Activated CD4-positive, alpha-beta T cell treated with anti-CD3 and anti-CD28 coated beads, Interleukin-2, amount 10 ng/mL, durations not matched to agents 24 days and 14 days (primary cell): ENCODE measurements around the gene TUBA4B. TPM values are rescaled to one million over a fixed set of nuclear protein-coding genes. Genes with fewer than 3 reads are reported as not detected.

Experiments used
- DNase-seq: peaks from one replicate; pipeline ENCODE4 v3.0.0; 2022
- H3K27ac Mint-ChIP-seq: one replicate; pipeline ENCODE4 v1.8.0; 2022; ENCODE audit warnings: mild to moderate bottlenecking, mixed read lengths
- H3K27me3 Mint-ChIP-seq: one replicate; pipeline ENCODE4 v1.8.0; 2022; ENCODE audit warnings: mixed read lengths
- H3K36me3 Mint-ChIP-seq: one replicate; pipeline ENCODE4 v1.8.0; 2022; ENCODE audit warnings: low read depth, mild to moderate bottlenecking, mixed read lengths
- H3K4me1 Mint-ChIP-seq: one replicate; pipeline ENCODE4 v1.8.0; 2021; ENCODE audit warnings: mixed read lengths
- H3K4me3 Mint-ChIP-seq: one replicate; pipeline ENCODE4 v1.8.0; 2022; ENCODE audit warnings: mild to moderate bottlenecking, moderate library complexity, mixed read lengths
- H3K9me3 Mint-ChIP-seq: one replicate; pipeline ENCODE4 v1.8.0; 2021; ENCODE audit warnings: mixed read lengths
- intact Hi-C: fragments of 100-400 bp; cut with micrococcal nuclease; formaldehyde crosslinking; loops from one replicate; pipeline ENCODE4 v1.15.1; 2023
- total RNA-seq: library from RNA; stranded (reverse); gene quantifications from 2 replicates; pipeline ENCODE4 v1.2.3, GENCODE V29; 2022

The TUBA4B gene
- total RNA-seq, 1 donor from 2014 or later: not detected

- Mint-ChIP-seq H3K36me3 (no peaks in the 10 kb centered on the region), H3K27ac (no peak overlapping the region), H3K4me3 (no peak overlapping the region), H3K4me1 (no peaks in the 10 kb centered on the region), H3K9me3 (no peaks in the 10 kb centered on the region), H3K27me3 (peaks cover 12% of the 10 kb centered on the region)
- no peak for DNase-seq
- intact Hi-C loops: no loop called here
Measured at GRCh38 chr2:219268294-219268693, 15.3 kb downstream of the TUBA4B start.

- no peaks in the 10 kb centered on the region for H3K36me3 Mint-ChIP-seq
- H3K4me1 Mint-ChIP-seq: no peaks in the 10 kb centered on the region
- intact Hi-C loops: no loop called here
- H3K27me3 Mint-ChIP-seq: peaks cover 12% of the 10 kb centered on the region
- H3K4me3 Mint-ChIP-seq: no peak overlapping the region
- no peaks in the 10 kb centered on the region for H3K9me3 Mint-ChIP-seq
- H3K27ac Mint-ChIP-seq: no peak overlapping the region
- DNase-seq: no peak
Measured at GRCh38 chr2:219269362-219270054, 16.5 kb downstream of the TUBA4B start.

GRCh38 chr2:219270055-219270372 is 17.0 kb downstream of the TUBA4B start:
- Mint-ChIP-seq H3K36me3 (no peaks in the 10 kb centered on the region), H3K27ac (no peak overlapping the region), H3K4me3 (no peak overlapping the region), H3K4me1 (no peaks in the 10 kb centered on the region), H3K9me3 (no peaks in the 10 kb centered on the region), H3K27me3 (peaks cover 12% of the 10 kb centered on the region)
- no peak for DNase-seq
- intact Hi-C loops: no loop called here

- H3K36me3 Mint-ChIP-seq: no peaks in the 10 kb centered on the region
- no peak overlapping the region for H3K27ac Mint-ChIP-seq
- no peaks in the 10 kb centered on the region for H3K4me1 Mint-ChIP-seq
- H3K4me3 Mint-ChIP-seq: no peak overlapping the region
- no peak for DNase-seq
- H3K9me3 Mint-ChIP-seq: no peaks in the 10 kb centered on the region
- H3K27me3 Mint-ChIP-seq: peaks cover 12% of the 10 kb centered on the region
- intact Hi-C loops: no loop called here
Measured at GRCh38 chr2:219271021-219271420, 18.0 kb downstream of the TUBA4B start.

GRCh38 chr2:219272356-219272755 is 19.3 kb downstream of the TUBA4B start:
- Mint-ChIP-seq H3K4me1 (peaks cover 3% of the 10 kb centered on the region), H3K4me3 (no peak overlapping the region), H3K27me3 (peaks cover 12% of the 10 kb centered on the region), H3K36me3 (no peaks in the 10 kb centered on the region), H3K9me3 (no peaks in the 10 kb centered on the region), H3K27ac (no peak overlapping the region)
- no peak for DNase-seq
- intact Hi-C loops: no loop called here

GRCh38 chr2:219272995-219273394 is 20.0 kb downstream of the TUBA4B start:
- no peak overlapping the region for H3K27ac Mint-ChIP-seq
- H3K4me1 Mint-ChIP-seq: peaks cover 10% of the 10 kb centered on the region
- H3K9me3 Mint-ChIP-seq: no peaks in the 10 kb centered on the region
- intact Hi-C loops: no loop called here
- H3K27me3 Mint-ChIP-seq: peaks cover 12% of the 10 kb centered on the region
- DNase-seq: no peak
- no peak overlapping the region for H3K4me3 Mint-ChIP-seq
- H3K36me3 Mint-ChIP-seq: no peaks in the 10 kb centered on the region

- no peak for DNase-seq
- Mint-ChIP-seq H3K36me3 (no peaks in the 10 kb centered on the region), H3K4me1 (peaks cover 16% of the 10 kb centered on the region), H3K4me3 (no peak overlapping the region), H3K9me3 (no peaks in the 10 kb centered on the region), H3K27me3 (peaks cover 12% of the 10 kb centered on the region), H3K27ac (no peak overlapping the region)
- intact Hi-C loops: no loop called here
Measured at GRCh38 chr2:219273937-219274336, 20.9 kb downstream of the TUBA4B start.

DNA sequence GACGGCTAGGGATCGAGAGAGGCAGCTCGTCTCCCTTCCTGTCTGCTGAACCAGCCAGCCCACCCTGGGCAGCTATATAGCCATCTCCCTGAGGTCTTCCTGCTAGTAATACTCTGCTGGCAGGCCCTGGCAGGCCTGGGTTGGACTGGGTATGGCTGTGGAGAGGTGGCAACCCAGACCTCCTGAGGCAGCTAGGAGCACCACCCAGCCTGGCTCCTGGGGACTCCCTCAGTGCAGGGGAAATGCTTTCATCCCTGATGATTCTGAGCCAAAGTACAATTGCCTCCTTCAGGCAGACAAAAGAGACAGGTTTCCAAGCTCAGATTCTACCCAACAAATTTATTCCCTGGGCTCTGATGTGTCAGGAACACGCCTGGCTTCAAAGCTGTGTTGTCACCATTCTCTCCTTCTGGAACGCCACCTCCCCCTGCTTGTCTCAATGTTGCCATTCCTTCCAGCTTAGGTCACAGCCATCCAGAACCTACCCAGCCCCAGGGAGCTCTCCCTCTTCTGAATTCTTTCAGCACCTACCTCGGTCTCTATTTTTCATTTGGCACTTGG is 21.4 kb downstream of the TUBA4B start:
- no peak for DNase-seq
- Mint-ChIP-seq H3K27me3 (peaks cover 12% of the 10 kb centered on the region), H3K27ac (no peak overlapping the region), H3K36me3 (no peaks in the 10 kb centered on the region), H3K9me3 (no peaks in the 10 kb centered on the region), H3K4me3 (no peak overlapping the region), H3K4me1 (peaks cover 16% of the 10 kb centered on the region)
- intact Hi-C loops: no loop called here

DNA sequence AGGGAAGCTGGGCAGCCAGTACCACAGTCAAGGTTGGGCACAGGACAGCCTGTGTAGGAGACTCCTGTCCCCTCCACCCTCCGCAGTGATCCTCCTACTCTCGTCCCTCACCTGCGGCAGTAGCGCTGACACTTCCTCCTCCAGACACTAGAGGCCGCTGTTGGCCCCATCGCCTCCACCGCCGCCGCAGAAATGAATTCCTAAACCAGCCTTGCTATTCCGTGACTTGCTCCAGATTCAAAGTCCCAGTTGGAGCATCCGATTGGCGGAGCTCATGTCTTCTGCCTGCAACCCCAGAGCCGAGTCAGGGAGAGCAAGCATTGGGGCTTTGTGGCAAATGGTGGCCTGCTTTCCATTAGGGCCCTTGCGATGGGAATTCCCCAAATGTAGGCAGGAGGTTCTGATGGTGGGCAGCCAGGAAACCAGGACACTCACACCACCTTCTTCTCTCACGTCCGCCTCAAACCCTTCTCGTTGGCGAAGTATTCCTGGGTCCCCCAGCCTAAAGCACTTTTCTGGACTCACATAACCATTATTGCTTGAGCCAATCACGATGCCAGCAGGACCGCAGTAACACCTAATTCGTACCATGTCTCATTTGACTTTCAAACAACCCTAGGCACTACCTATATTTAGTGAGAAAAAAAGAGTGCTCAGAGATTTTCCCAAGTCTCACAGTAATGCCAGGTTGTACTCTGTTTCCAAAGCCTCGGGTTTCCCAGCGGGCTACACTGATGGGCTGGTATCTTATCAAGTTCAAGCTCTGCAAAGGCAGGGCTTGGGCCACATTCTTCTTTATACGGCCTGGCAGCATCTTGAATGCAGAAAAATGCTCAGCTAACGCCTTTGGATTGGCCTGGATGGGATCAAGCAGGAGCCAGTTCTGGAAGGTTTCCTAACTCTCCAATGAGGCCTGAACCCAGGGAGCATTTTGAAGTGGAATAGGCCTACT is 24.9 kb downstream of the TUBA4B start:
- H3K9me3 Mint-ChIP-seq: no peaks in the 10 kb centered on the region
- intact Hi-C loops: loop anchor here (2.0 to 5.0 kb wide), 5 partner anchors 59 to 881 kb away; partner anchors contain the start of genes ABCB6, CHPF, GMPPA and TMEM198
- DNase-seq: peak; percentile 93
- H3K27ac Mint-ChIP-seq: peak overlapping the region; percentile 95
- H3K36me3 Mint-ChIP-seq: peaks cover 19% of the 10 kb centered on the region
- H3K27me3 Mint-ChIP-seq: no peaks in the 10 kb centered on the region
- H3K4me3 Mint-ChIP-seq: peak overlapping the region; percentile 97
- H3K4me1 Mint-ChIP-seq: peaks cover 40% of the 10 kb centered on the region

DNA sequence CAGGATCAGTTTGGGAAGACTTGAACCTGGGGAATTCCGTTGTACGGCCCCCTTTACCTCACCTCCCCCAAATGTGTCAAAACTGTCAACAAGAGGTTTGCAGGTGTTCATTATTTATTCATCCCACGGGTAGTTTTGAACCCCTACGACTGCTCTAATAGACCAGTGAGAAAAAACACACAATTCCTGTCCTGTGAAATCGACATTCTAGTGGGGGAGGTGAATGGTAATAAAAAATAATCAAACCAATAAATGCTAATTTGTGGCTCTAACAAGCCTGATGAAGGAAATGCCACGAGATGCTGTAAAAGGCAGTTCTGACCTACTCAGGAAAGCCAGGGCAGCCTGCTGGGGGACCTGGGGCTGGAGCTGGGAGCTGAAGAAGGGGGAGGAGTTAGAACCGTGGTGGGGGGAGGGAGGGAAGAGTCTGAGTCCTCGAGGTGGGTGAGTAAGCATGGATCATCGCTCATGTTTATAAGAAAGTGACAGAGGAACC is 25.7 kb downstream of the TUBA4B start:
- H3K36me3 Mint-ChIP-seq: peaks cover 25% of the 10 kb centered on the region
- H3K27me3 Mint-ChIP-seq: no peaks in the 10 kb centered on the region
- H3K9me3 Mint-ChIP-seq: no peaks in the 10 kb centered on the region
- peak overlapping the region; percentile 97 for H3K4me3 Mint-ChIP-seq
- peak overlapping the region; percentile 95 for H3K27ac Mint-ChIP-seq
- intact Hi-C loops: loop anchor here (1.0 to 5.0 kb wide), 13 partner anchors 16 to 882 kb away; partner anchors contain the start of genes ABCB6, ANKZF1, ATG9A and CHPF
- peaks cover 42% of the 10 kb centered on the region for H3K4me1 Mint-ChIP-seq
- no peak for DNase-seq

DNA sequence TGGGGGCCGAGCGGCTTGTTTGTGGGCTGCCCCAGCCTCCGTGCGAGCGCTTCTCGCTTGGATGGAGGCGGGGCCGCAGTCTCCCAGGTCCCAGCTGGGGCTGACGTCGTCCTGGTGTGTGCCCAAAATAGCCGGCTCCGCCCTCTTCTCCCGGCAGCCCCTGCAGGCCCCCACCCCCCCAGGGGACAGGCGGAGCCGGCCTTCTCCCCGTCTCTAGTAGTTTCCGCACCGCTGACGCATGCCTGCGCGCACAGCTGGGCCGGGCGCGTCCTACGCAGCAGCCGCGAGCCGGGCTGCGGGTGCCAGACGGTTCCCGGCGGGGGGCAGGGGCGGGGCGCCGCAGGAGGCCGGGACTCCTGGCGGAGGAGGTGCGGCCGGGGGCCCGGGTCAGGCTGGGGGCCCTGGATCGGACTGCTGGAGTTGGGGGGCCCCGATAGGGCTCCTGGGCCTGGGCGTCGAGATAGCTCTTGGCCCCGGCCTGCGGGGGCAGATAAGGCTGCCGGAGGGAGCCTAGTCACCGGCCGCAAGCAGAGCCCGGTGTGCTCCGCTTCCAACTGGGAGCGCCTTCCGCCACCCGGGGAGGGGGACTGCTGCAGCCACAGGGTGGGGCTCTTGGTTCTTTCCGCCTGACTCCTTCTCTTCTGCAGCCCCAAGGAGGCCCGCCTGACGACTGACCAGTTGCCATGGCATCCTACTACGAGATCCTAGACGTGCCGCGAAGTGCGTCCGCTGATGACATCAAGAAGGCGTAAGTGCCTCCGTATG is 26.3 kb downstream of the TUBA4B start, which contains the start of gene DNAJB2:
Gene DNAJB2, plus strand, starts transcription at position 216 of the 765 bp plus-strand sequence. Its CDS starts 468 bp downstream, at position 684.
- Mint-ChIP-seq H3K27ac (peak within 1 kb of the TSS; percentile 96), H3K27me3 (no peaks in the 10 kb centered on the region), H3K36me3 (peaks cover 28% of the 10 kb centered on the region), H3K4me3 (peak within 1 kb of the TSS; percentile 97), H3K4me1 (peaks cover 42% of the 10 kb centered on the region), H3K9me3 (no peaks in the 10 kb centered on the region)
- intact Hi-C loops: loop anchor here (1.0 to 5.0 kb wide), 13 partner anchors 15 to 883 kb away; partner anchors contain the start of genes ABCB6, ANKZF1, ATG9A and CHPF
- peak; percentile 100 for DNase-seq

DNA sequence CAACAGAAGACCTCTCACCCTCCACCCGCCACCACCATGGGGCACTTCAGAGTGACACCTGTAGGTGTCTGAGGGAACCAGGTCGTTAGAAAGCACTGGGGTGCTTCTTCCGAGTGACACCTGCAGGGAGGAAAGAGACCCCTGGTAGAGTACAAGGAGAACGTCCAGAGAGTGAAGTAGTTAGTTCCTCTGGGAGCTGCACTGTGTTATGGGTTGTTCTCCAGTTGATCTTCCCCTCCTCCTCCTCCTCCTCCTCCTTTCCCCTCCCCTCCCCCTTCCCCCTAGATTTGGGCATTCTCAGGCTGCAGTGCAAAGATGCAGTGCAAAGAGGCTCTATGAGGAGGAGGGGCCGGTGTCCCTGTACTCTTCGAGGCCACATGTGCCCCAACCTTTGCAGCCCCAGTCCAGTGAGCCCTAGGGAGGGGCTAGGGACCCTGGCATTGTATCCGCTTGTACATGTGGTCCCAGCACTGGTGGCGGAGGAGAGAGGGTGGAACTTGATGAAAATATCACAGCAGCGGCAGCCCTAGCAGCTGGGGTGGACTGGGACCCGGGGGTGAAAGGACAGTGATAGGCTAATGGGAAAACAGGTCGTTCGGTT is 27.0 kb downstream of the TUBA4B start:
- peaks cover 28% of the 10 kb centered on the region for H3K36me3 Mint-ChIP-seq
- DNase-seq: no peak
- H3K27ac Mint-ChIP-seq: peak overlapping the region; percentile 96
- peak overlapping the region; percentile 97 for H3K4me3 Mint-ChIP-seq
- peaks cover 42% of the 10 kb centered on the region for H3K4me1 Mint-ChIP-seq
- H3K27me3 Mint-ChIP-seq: no peaks in the 10 kb centered on the region
- intact Hi-C loops: loop anchor here (1.0 to 5.0 kb wide), 13 partner anchors 14 to 883 kb away; partner anchors contain the start of genes ABCB6, ANKZF1, ATG9A and CHPF
- no peaks in the 10 kb centered on the region for H3K9me3 Mint-ChIP-seq

- Mint-ChIP-seq H3K27me3 (no peaks in the 10 kb centered on the region), H3K4me3 (peak overlapping the region; percentile 97), H3K4me1 (peaks cover 44% of the 10 kb centered on the region), H3K9me3 (no peaks in the 10 kb centered on the region), H3K27ac (peak overlapping the region; percentile 13), H3K36me3 (peaks cover 30% of the 10 kb centered on the region)
- DNase-seq: no peak
- intact Hi-C loops: no loop called here
Measured at GRCh38 chr2:219280651-219281050, 27.6 kb downstream of the TUBA4B start.
